ENCODE results near the gene NDUFAF3.
"Not testable (repeated sequence)": the region's sequence is repeated elsewhere in the genome, so short reads cannot be mapped to it uniquely, and the experiment has no call there.

Gene NDUFAF3

GRCh38 chr3:49007771-49008528 is 14.0 kb upstream of the NDUFAF3 start:
- TF ChIP-seq POLR2A (IDR thresholded peaks at IDR 0.05; ENCODE audit: low read depth, low read length): no peak
- FAIRE-seq (no peak), DNase-seq (ENCODE audit: insufficient read length, low spot score) (peak; percentile 76)

- FAIRE-seq; DNase-seq (ENCODE audit: insufficient read length, low spot score): not testable (repeated sequence)
These were observed 13.3 kb upstream of the NDUFAF3 start for GRCh38 chr3:49008627-49009026.

GRCh38 chr3:49009396-49009795 is 12.5 kb upstream of the NDUFAF3 start:
- DNase-seq (ENCODE audit: insufficient read length, low spot score) (no peak), FAIRE-seq (no peak)
- TF ChIP-seq POLR2A (IDR thresholded peaks at IDR 0.05; ENCODE audit: low read depth, low read length): no peak

- FAIRE-seq (no peak), DNase-seq (ENCODE audit: insufficient read length, low spot score) (no peak)
- no peak for TF ChIP-seq POLR2A (IDR thresholded peaks at IDR 0.05; ENCODE audit: low read depth, low read length)
These were observed 9.4 kb upstream of the NDUFAF3 start for GRCh38 chr3:49012441-49013017.

GRCh38 chr3:49013113-49013737 is 8.7 kb upstream of the NDUFAF3 start:
- TF ChIP-seq POLR2A (IDR thresholded peaks at IDR 0.05; ENCODE audit: low read depth, low read length): no peak
- DNase-seq (ENCODE audit: insufficient read length, low spot score) (no peak), FAIRE-seq (no peak)

- FAIRE-seq (no peak), DNase-seq (ENCODE audit: insufficient read length, low spot score) (no peak)
These were observed 7.9 kb upstream of the NDUFAF3 start for GRCh38 chr3:49013738-49014660.

GRCh38 chr3:49015072-49015471 is 6.8 kb upstream of the NDUFAF3 start:
- FAIRE-seq (no peak), DNase-seq (ENCODE audit: insufficient read length, low spot score) (no peak)

More at GRCh38 chr3:49013738-49014660, 7.9 kb upstream of the NDUFAF3 start:
- TF ChIP-seq POLR2A (IDR thresholded peaks at IDR 0.05; ENCODE audit: low read depth, low read length): no peak

GRCh38 chr3:49015765-49016164 is 6.2 kb upstream of the NDUFAF3 start:
- DNase-seq (ENCODE audit: insufficient read length, low spot score): no peak
- TF ChIP-seq POLR2A (IDR thresholded peaks at IDR 0.05; ENCODE audit: low read depth, low read length): no peak
- no peak for FAIRE-seq

More at GRCh38 chr3:49015072-49015471, 6.8 kb upstream of the NDUFAF3 start:
- TF ChIP-seq POLR2A (IDR thresholded peaks at IDR 0.05; ENCODE audit: low read depth, low read length): no peak

GRCh38 chr3:49016414-49017228 is 5.3 kb upstream of the NDUFAF3 start:
- no peak for DNase-seq (ENCODE audit: insufficient read length, low spot score)
- 0 out of 2 replicates have a peak, but pooled peaks have one; percentile 5 for TF ChIP-seq POLR2A (IDR thresholded peaks at IDR 0.05; ENCODE audit: low read depth, low read length)
- no peak for FAIRE-seq

GRCh38 chr3:49017229-49017970 is 4.5 kb upstream of the NDUFAF3 start:
- DNase-seq (ENCODE audit: insufficient read length, low spot score) (no peak), FAIRE-seq (no peak)
- no peak for TF ChIP-seq POLR2A (IDR thresholded peaks at IDR 0.05; ENCODE audit: low read depth, low read length)

GRCh38 chr3:49017971-49018706 is 3.8 kb upstream of the NDUFAF3 start, which contains the start of gene DALRD3:
DALRD3 (minus strand) TSS chr3:49018580; CDS start chr3:49018564, 16 bp downstream.
- peak; percentile 65 for TF ChIP-seq POLR2A (IDR thresholded peaks at IDR 0.05; ENCODE audit: low read depth, low read length)
- DNase-seq (ENCODE audit: insufficient read length, low spot score) (peak; percentile 51), FAIRE-seq (no peak)

GRCh38 chr3:49018707-49019006 is 3.3 kb upstream of the NDUFAF3 start:
- DNase-seq (ENCODE audit: insufficient read length, low spot score): no peak
- no peak for TF ChIP-seq POLR2A (IDR thresholded peaks at IDR 0.05; ENCODE audit: low read depth, low read length)
- FAIRE-seq: no peak

Data from H54 (cell line).